ENCODE results near the gene FNTB.
"Not testable (repeated sequence)": the region's sequence is repeated elsewhere in the genome, so short reads cannot be mapped to it uniquely, and the experiment has no call there.

FNTB gene

DNA sequence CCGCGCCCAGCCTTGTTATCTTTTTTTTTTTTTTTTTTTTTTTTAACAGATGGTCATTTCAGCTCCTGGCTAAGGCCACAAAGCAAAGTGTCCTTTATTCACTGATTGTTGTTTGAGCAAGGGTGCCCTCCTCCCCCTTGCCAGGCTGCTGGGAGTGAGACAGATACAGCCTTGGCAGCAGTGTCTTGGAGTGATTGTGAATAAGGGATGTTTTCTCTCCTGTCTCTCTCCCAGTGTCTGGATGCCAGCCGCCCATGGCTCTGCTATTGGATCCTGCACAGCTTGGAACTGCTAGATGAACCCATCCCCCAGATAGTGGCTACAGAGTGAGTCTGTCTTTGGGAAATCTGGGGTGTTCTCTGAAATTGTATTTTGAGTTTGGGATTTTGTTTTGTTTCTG lies 28.7 kb downstream of the FNTB start:
- no peak for DNase-seq (ENCODE audit: low read depth)

DNA sequence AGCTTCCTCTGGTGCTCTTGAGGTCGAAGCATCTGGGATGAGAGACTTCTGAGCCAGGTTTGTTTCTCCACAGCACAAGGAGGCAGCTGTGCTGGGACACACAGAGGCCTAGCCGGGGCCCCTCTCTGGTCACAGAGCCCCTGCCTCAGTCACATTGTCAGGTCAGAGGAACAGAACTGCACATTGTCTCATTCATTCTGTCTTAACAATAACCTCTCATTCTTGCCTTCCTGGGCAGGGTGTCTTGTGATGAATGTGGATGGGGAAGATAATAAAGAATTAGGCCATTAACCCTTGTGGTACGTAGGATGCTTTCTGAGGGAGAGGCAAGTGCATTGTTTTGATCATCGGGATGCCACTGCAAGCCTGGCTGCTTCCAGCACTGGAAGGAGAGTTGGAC lies 29.8 kb downstream of the FNTB start:
- no peak for DNase-seq (ENCODE audit: low read depth)

DNA sequence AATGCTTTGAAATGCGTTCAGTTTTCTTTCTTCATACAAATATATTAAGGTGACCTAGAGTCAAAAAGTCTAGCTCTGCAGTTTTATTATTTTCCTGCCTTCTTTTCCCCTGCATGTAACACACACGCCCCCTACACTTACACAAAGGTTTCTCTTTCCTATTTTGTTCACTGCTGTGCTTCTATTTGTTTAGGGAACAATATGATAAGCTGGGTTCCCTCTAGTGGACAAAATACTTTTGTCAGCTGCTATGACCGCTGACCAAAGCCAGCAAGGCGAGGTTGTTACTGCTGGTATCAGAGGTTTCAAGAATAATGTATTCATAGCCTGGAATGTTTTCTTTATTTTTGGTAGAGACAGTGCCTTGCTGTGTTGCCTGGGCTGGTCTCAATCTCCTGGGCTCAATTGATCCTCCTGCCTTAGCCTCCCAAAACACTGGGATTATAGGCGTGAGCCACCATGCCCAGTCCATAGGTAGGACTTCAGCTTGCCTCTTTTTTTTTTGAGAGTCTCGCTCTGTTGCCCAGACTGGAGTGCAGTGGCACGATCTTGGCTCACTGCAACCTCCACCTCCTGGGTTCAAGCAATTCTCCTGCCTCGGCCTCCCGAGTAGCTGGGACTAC lies 33.4 kb downstream of the FNTB start:
- DNase-seq (ENCODE audit: low read depth), result no peak

DNA sequence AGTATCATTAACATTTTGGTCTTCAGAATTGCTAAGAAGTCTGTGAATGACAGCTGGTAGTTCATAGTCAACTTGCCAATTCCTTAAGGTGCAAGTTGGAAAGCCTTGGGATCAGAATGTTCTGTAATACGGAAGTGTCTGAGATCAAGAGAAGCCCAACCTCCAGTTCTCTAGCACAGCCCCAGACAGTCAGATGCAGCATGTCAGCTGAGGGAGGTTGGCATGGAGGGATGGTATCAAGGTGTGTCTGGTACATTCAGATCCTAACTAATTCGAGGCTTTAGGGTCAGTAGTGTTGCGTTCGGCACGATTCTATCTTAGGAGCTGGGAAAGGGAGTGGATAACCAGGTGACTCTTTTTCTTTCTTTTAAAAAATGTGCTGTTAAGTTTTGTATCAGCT lies 38.3 kb downstream of the FNTB start:
- no peak for DNase-seq (ENCODE audit: low read depth)

DNA sequence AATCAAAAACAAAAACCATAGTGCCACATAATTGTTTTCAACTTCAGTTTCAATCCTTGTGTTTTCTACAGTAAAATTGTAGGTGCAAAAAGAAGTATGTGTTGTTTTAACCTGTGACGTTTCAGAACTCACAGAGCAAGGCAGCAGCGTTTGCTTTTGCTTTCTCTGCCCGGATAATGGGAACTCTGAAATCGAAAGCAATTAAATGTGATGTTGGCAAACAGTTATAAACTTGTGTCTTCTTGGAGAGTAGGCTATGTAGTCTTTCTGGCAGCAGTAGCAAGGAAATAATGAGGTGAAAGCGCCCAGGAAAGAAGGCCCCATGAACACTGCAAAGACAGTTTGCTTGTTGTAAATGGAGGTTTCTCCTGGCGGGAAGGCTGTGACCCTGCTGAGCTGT lies 39.1 kb downstream of the FNTB start:
- DNase-seq (ENCODE audit: low read depth), result no peak

DNA sequence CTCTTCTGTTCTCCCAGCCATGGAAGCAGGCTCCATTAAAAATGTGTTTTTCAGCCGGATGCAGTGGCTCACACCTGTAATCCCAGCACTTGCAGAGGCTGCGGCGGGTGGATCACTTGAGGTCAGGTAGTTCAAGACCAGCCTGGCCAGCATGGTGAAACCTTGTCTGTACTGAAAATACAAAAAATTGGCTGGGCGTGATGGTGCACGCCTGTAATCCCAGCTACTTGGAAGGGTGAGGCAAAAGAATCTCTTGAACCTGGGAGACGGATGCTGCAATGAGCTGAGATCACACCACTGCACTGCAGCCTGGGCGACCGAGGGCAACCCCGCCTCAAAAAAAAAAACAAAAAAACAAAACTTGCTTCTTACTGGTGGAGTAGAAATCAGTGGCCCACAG lies 39.8 kb downstream of the FNTB start:
- DNase-seq (ENCODE audit: low read depth), result no peak

DNA sequence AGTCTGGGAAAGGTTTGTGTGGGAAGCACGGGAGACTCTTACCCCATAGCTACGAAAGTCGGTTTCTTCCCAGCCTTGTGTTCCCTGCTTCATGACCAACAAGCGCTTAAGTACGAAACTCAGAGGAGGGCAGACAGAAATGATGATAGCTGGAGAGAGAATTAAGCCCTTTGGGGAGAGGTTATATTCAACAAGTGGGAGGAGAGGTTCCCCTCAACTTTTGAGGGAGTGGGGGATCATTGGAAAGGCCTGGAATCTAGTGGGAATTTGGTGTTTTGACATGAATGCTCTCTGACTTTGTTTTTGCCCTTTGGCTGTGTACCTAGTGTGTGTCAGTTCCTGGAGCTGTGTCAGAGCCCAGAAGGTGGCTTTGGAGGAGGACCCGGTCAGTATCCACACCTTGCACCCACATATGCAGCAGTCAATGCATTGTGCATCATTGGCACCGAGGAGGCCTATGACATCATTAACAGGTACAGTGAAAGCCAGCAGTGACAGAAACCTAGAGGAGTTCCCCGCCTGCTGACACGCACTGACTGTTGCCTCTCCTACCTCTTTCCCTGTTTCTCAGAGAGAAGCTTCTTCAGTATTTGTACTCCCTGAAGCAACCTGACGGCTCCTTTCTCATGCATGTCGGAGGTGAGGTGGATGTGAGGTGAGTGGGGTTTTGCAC lies 40.6 kb downstream of the FNTB start:
- no peak for DNase-seq (ENCODE audit: low read depth)

DNA sequence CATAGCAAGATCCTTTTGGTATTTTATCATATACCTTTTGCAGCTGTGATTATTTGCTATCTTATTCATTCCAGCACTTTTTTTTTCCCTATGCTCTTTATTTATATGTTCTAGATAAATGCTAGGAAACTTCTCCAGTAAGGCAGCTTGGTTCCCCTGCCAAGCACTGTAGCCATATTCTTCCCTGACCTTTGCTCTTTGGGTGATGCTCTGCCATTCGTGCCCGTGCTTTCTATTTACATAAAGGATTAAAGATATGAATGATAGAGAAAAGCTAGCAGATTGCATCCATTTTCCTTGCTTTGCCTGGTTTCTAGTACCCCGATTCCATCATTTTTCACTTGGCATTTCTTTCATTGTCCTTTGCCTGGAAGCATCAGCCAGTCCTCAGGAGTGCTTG lies 42.2 kb downstream of the FNTB start:
- no peak for DNase-seq (ENCODE audit: low read depth)

DNA sequence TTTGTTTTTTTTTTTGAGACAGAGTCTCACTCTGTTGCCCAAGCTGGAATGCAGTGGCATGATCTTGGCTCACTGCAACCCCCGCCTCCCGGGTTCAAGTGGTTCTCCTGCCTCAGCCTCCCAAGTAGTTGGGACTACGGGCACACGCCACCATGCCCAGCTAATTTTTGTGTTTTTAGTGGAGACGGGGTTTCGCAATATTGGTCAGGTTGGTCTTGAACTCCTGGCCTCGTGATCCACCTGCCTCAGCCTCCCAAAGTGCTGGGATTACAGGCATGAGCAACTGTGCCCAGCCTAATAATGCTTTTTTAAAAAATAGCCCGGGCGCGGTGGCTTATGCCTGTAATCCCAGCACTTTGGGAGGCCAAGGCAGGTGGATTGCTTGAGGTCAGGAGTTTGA lies 44.6 kb downstream of the FNTB start:
- not testable (repeated sequence) for DNase-seq (ENCODE audit: low read depth)

DNA sequence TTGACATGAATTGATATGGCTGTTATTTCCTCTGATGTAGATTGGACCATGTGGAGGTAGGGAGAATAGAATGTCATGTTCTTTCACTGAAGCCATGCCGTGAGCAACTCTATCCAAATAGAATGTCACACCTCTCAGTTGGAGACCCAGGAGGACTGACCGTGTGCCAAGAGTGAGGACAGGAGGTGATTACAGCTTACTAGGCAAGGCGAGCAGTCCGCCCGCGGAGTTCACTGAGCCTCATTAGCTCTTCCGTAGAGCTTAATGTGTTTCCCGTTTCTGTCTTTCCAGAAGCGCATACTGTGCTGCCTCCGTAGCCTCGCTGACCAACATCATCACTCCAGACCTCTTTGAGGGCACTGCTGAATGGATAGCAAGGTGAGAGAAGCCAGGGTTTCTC lies 45.6 kb downstream of the FNTB start:
- DNase-seq (ENCODE audit: low read depth), result no peak

DNA sequence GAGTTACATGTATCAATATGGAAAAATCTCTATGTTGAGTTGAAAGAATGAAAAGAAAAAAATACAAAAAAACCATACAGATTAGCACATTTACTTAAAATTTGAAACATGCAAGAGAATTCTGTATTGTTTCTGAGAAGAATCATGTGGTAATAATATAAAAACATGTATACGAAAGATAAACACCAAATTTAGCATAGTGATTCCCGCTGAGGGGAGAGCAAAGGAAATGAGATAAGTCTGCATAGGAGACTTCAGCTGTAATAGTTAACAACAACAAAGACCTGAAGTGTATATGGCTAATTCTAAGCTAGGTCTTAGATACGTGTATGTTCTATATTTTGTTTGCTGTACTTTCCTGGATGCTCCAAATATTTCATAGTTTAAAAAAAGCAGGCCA lies 46.5 kb downstream of the FNTB start:
- no peak for DNase-seq (ENCODE audit: low read depth)

DNA sequence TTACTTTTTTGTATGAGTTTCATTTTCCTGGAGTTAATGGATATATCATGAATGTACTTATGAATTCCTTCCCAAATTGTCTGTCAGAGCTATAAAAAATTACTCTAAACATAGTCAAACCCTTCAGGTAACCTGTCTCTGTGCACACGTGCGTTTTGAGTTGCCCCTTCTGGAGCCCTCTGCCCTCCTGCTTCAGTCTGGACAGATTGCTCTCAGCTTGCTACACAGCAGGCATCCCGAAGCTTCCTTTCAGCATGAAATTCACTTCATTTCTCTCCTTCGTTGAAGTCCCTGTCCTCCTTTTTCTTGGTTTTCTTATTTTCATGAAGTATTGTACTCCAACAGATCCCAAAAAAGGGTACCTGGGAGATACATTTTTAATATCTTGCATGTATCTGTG lies 47.3 kb downstream of the FNTB start:
- no peak for DNase-seq (ENCODE audit: low read depth)

DNA sequence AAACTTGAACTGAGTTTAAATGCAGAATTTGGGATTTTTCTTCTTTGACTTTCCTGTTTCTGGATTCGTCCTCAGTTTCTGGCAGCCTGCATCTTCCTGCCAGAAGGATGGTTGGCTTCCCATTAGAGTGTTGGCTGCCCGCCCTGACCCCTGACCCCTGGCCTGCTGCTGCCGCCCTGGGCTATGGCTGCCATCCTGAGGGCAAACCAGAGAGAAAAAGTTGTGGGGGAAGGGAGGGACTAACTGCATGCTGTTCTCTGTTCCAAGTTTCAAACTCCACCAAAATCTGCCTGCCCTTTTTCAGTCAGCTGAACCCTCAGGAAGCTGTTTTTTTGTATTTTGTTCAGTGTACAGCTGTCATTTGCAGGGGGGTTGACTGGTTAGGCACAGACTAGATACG lies 48.4 kb downstream of the FNTB start:
- no peak for DNase-seq (ENCODE audit: low read depth)

DNA sequence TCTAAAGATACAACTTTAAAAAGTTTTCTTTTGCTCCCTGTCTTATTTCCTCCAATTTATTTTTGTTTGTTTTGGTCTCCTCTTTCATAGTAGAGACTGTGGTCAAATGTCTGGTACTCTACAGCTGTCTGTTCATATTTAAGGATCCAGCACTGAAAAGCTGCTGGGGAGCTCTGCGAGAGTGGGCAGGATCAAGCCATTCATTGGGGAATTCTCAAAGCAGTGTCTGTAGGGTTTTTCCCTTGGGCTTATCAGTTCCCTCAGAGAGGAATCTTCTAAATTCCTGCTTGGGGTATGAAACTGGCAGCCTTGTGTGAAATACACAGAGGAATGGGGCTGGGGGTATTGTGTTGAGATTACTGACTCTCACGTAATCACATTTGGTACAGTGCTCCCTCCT lies 52.3 kb downstream of the FNTB start:
- DNase-seq (ENCODE audit: low read depth), result no peak

DNA sequence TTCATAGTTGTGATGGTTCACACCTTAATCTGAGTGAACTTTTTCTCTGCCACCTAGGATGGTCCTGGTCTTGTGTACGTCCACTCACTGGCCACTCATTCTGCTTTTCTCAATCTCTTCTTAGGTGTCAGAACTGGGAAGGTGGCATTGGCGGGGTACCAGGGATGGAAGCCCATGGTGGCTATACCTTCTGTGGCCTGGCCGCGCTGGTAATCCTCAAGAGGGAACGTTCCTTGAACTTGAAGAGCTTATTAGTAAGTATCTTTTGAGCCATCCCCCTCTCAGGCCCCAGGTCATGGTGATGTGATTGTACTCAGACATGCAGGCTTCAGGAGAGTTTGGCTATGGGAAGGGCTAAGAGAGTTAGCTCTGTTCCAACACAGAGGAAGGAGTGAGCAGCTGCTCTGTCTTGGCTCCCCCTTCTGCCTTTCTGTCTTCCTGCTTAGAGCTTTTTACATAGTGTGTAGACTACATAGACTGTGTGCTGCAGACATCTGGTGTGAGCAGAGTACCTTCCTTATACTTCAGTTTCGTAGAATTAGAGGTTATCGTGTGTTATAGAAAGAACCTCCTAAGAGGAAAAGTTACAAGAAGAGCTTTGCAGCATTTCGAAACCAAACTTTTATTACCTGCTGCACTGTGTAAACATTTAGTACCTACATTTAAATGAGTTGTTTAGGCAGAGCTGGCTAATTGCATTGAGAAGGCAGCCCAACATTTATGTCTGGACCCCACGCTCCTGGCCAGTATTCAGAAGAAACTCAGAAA lies 54.2 kb downstream of the FNTB start:
- no peak for DNase-seq (ENCODE audit: low read depth)

DNA sequence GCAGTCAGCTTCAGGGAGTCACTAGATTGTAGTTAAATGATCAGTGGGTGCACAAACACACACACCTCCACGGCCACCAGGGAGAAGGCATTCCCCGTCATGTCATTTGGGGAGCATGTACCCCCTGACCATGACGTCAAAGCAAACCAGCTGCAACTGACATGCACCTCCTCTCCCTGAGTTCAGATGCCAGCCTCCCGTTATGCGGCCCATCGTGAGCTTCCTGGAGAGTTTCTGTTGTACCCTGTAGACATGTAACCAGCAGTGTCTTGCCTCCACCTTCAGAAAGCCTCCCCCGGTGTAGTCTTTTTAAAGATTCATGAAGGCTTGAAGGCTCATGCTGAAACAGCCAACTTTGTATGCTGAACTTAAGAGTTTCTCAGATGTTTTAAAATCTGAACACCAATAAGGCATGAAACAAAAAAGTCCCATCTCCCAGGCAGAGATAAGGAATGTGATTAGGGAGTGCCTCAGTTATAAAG lies 54.8 kb downstream of the FNTB start:
- no peak for DNase-seq (ENCODE audit: low read depth)

DNA sequence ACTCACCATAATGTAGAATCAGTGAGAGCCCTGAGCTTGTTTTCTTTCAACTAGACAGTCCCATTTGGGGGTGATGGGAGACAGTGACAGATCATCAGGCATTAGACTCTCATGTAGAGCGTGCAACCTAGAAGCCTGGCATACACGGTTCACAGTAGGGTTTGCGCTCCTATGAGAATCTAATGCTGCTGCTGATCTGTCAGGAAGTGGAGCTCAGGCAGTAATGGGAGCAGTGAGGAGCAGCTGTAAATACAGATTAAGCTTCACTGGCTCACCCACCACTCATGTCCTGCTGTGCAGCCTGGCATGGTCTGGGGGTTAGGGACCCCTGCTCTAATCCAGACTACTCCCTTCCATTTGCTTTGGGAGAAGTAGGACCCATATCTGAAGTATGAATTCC lies 55.6 kb downstream of the FNTB start:
- no peak for DNase-seq (ENCODE audit: low read depth)

DNA sequence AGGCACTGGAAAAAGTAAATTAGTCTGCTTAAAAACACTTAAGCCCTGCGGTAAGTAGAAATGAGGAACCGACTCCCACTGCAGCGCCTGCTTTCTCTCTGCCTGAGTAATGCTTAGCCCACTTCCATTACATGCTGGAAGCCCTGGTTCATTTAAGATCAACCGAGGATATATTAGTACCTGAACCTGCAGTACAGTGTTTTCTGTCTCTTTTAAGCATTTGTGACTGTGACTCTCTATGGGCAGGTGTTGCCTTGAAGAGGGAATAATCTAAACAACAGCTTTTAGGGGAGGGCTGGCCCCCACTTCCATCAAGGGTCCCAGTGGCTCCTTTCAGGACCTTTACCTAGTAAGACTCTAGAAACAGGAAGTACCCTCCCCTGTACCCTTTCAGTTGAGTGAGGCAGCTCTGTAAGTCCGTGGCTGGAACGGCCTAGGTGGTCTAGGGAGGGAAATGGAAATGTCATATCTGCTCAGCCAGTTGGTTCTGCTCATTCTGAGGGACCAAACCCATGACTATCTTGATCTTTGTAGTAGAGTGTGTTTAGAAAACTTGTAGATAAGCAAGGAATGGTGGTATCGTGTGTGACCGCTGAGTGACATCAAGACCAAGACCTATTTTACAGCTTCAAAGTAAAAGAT lies 56.2 kb downstream of the FNTB start:
- no peak for DNase-seq (ENCODE audit: low read depth)

DNA sequence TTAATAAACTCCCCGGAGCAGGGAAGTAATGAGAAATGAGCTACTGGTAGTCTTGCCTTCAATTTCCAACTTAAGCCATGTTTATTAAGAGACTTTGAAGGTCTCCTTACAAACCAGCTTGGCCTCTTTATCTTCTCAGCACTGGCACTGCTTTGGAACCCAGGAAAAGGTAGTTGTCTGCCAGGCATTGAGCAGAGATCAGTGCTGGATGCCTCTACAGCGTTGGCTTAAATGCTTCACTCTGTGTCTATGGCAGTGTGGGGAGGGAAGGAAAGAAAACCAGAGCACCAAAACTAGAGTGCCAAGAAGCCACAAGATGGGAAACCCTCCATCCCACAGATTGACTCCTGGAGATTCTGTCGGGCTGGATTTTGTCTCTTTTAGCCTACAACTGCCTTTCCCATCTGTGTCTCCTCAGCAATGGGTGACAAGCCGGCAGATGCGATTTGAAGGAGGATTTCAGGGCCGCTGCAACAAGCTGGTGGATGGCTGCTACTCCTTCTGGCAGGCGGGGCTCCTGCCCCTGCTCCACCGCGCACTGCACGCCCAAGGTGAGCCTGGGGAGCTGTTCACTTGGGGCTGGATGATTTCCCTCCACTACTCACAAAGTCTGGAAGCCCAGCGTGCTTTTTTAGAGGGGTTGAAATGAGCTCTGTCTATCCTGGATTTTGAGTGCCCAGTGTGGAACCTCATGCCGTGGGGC lies 57.3 kb downstream of the FNTB start:
- DNase-seq (ENCODE audit: low read depth), result no peak

DNA sequence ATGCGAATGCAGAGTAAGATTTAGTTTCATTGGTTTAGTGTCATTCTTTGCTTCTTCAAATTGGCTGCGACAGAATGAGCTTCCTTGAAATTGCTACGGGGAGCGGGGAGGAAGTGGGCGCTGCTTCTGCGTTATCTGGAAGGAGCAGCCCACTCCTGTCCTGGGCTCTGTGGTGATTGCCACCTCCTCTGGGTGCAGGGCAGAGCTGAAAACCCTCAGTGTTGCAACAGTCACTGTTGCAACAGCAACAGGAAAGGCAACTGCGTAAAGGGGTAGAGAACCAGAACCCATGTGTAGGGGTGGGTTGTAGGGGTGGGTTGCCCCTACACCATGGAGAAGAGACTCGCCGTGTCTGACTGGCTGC lies 57.9 kb downstream of the FNTB start:
- no peak for DNase-seq (ENCODE audit: low read depth)

DNA sequence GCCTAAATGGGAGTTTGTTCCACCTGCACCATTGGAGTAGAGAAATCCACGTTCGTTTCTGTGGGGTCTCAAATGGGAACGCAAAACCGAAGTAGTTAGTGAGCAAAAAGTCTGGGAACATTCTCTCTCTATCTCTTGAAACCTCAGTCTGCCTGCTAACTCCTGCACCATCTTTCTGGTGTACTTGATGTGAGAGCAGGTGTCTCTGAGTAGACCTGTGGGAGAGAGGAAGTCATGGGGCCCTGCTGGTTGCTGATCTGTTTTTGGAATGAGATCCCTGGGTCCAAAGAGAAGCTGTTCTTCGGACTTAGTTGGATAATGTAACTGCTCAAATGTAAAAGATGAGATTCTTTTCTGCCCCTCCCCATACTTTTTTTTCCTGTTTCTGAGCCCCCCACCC lies 58.3 kb downstream of the FNTB start:
- no peak for DNase-seq (ENCODE audit: low read depth)

DNA sequence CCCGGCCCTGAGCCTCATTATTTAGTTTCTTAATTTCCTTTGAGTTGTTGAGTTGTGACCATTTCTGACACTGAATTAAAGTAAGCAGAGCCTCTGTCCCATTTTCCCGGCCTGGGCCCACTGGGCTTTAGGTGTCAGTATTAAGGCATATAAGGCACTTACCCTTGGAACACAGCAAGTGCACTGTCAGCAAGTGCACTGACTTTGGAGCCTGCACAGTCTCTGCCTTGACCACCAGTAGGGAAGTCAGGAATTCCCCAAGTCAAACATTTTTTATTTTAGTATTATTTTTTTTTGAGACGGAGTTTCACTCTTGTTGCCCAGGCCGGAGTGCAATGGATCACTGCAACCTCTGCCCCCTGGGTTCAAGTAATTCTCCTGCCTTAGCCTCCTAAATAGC lies 59.0 kb downstream of the FNTB start:
- DNase-seq (ENCODE audit: low read depth), result no peak

Measured in activated T-cell treated with anti-CD3 and anti-CD28 coated beads for 24 hours (primary cell).